NOMO-1 (cell line): Measurements from ENCODE around the gene HTR6.
"Not testable (repeated sequence)": the region's sequence is repeated elsewhere in the genome, so short reads cannot be mapped to it uniquely, and the experiment has no call there.

Source experiments
- DNase-seq, 2 experiments: peaks; one replicate each; lab custom pipeline; 2025; ENCODE audit not compliant: unreplicated experiment in 2 of 2; lab: John Stamatoyannopoulos, UW

Gene HTR6

GRCh38 chr1:19664453-19665185 is at the start of gene HTR6:
HTR6 (plus strand) TSS chr1:19664875; CDS start chr1:19665754, 879 bp downstream.
- DNase-seq: no peak

- DNase-seq: no peak
Measured at GRCh38 chr1:19615438-19615837, 49.2 kb upstream of the HTR6 start.

GRCh38 chr1:19616489-19616888 is 48.2 kb upstream of the HTR6 start:
- no peak for DNase-seq

- no peak for DNase-seq
Measured at GRCh38 chr1:19617376-19617775, 47.3 kb upstream of the HTR6 start.

GRCh38 chr1:19618428-19618827 is 46.2 kb upstream of the HTR6 start:
- DNase-seq: no peak

GRCh38 chr1:19619697-19620384 is 44.8 kb upstream of the HTR6 start:
- DNase-seq: no peak

GRCh38 chr1:19620786-19621185 is 43.9 kb upstream of the HTR6 start:
- no peak for DNase-seq

- DNase-seq: no peak
Measured at GRCh38 chr1:19621274-19621950, 43.3 kb upstream of the HTR6 start.

GRCh38 chr1:19622204-19622603 is 42.5 kb upstream of the HTR6 start:
- DNase-seq: no peak

GRCh38 chr1:19623523-19623922 is 41.2 kb upstream of the HTR6 start:
- no peak for DNase-seq

GRCh38 chr1:19625291-19625937 is 39.3 kb upstream of the HTR6 start:
- no peak for DNase-seq

- no peak for DNase-seq
Measured at GRCh38 chr1:19628879-19629278, 35.8 kb upstream of the HTR6 start.

- no peak for DNase-seq
Measured at GRCh38 chr1:19629357-19629756, 35.3 kb upstream of the HTR6 start.

- not testable (repeated sequence) for DNase-seq
Measured at GRCh38 chr1:19630192-19630591, 34.5 kb upstream of the HTR6 start.

GRCh38 chr1:19630720-19631395 is 33.8 kb upstream of the HTR6 start:
- DNase-seq: no peak

GRCh38 chr1:19632211-19632610 is 32.5 kb upstream of the HTR6 start:
- no peak for DNase-seq

GRCh38 chr1:19633106-19633505 is 31.6 kb upstream of the HTR6 start:
- no peak for DNase-seq

GRCh38 chr1:19635064-19635463 is 29.6 kb upstream of the HTR6 start:
- DNase-seq: not testable (repeated sequence)

GRCh38 chr1:19635646-19636045 is 29.0 kb upstream of the HTR6 start:
- no peak for DNase-seq

GRCh38 chr1:19636065-19636464 is 28.6 kb upstream of the HTR6 start:
- no peak for DNase-seq

GRCh38 chr1:19636749-19637148 is 27.9 kb upstream of the HTR6 start:
- DNase-seq: not testable (repeated sequence)
